Measurements from ENCODE around the gene OR2AP1. TPM values are rescaled to one million over a fixed set of nuclear protein-coding genes. Genes with fewer than 3 reads are reported as not detected.

The OR2AP1 gene
- total and polyA plus RNA-seq, 2 donors (not counting 1 experiment from before 2014, with no cell fraction given) = 0.17 TPM; not detected in 1

- no peaks in the 10 kb centered on the region for H3K79me2 ChIP-seq (ENCODE audit: control insufficient read depth, insufficient read depth, low read length)
- no peak overlapping the region for H3K4me3 ChIP-seq (ENCODE audit: control extremely low read depth in 1 of 5, extremely low read depth in 1 of 5, insufficient read depth in 1 of 5, low read depth in 2 of 5, low read length in 4 of 5)
- no peak overlapping the region for H3K4me2 ChIP-seq (replicated peaks; ENCODE audit: low read depth, low read length, poor library complexity, severe bottlenecking)
- no peak overlapping the region for H3K9ac ChIP-seq (ENCODE audit: low read length)
- TF ChIP-seq CTCF (IDR thresholded peaks at IDR 0.05) (no peak), EZH2 (IDR thresholded peaks at IDR 0.05; ENCODE audit: borderline replicate concordance, insufficient read depth, low read depth, low read length, poor library complexity, severe bottlenecking) (no peak)
- DNase-seq (no peak), ATAC-seq (ENCODE audit: low read depth) (no peak)
- no peaks in the 10 kb centered on the region for H3K4me1 ChIP-seq (ENCODE audit: control insufficient read depth in 2 of 2, insufficient read depth in 2 of 2, low read length in 2 of 2)
- no peaks in the 10 kb centered on the region for H3K36me3 ChIP-seq (replicated peaks in 1 of 2; ENCODE audit: control extremely low read depth in 1 of 2, control insufficient read depth in 1 of 2, extremely low read depth in 1 of 2, insufficient read depth in 2 of 2, low read length in 1 of 2)
- Mint-ChIP-seq H3K4me3 (no peak overlapping the region), H3K27ac (no peak overlapping the region), H3K27me3 (peaks cover 29% of the 10 kb centered on the region), H3K4me1 (no peaks in the 10 kb centered on the region), H3K9me3 (ENCODE audit: insufficient read depth) (no peaks in the 10 kb centered on the region)
- intact Hi-C loops (cut with micrococcal nuclease) = no loop called here
- H3K9me3 ChIP-seq (ENCODE audit: control extremely low read depth in 1 of 3, control insufficient read depth in 2 of 3, insufficient read depth in 1 of 3, low read length in 2 of 3) = no peaks in the 10 kb centered on the region
- ChIA-PET POLR2A (no interaction called here), CTCF (interaction anchor here (0.7 to 1.2 kb wide), 2 partner anchors 10 to 11 kb away, joined by 3 read pairs; no protein-coding TSS in a partner anchor)
- no peaks in the 10 kb centered on the region for H4K20me1 ChIP-seq (ENCODE audit: control insufficient read depth, insufficient read depth, low read length, poor library complexity, severe bottlenecking)
- no peak overlapping the region for H3K27ac ChIP-seq (ENCODE audit: low read length in 2 of 2)
- no peak overlapping the region for H2AFZ ChIP-seq (ENCODE audit: insufficient read depth, low read depth, low read length, poor library complexity, severe bottlenecking)
- WGBS (ENCODE audit: insufficient coverage) = 55% methylated on average over 2 of the region's 8 CpGs
- H3K27me3 ChIP-seq (replicated peaks in 1 of 4; ENCODE audit: control extremely low read depth in 1 of 4, control insufficient read depth in 3 of 4, insufficient read depth in 4 of 4, low read length in 3 of 4) = peaks cover 0 to 6% (median 1%) of the 10 kb centered on the region in 4 experiments
These were observed 35.7 kb downstream of the OR2AP1 start for GRCh38 chr12:55607821-55608594.

GRCh38 chr12:55610598-55610997 is 38.3 kb downstream of the OR2AP1 start:
- Histone ChIP-seq H3K4me1 (ENCODE audit: control insufficient read depth in 2 of 2, insufficient read depth in 2 of 2, low read length in 2 of 2) (no peaks in the 10 kb centered on the region), H3K4me2 (replicated peaks; ENCODE audit: low read depth, low read length, poor library complexity, severe bottlenecking) (no peak overlapping the region), H3K27ac (ENCODE audit: low read length in 2 of 2) (no peak overlapping the region), H3K9ac (ENCODE audit: low read length) (no peak overlapping the region), H3K9me3 (ENCODE audit: control extremely low read depth in 1 of 3, control insufficient read depth in 2 of 3, insufficient read depth in 1 of 3, low read length in 2 of 3) (peaks cover 0 to 12% (median 1%) of the 10 kb centered on the region in 3 donors), H3K79me2 (ENCODE audit: control insufficient read depth, insufficient read depth, low read length) (no peaks in the 10 kb centered on the region), H3K36me3 (replicated peaks in 1 of 2; ENCODE audit: control extremely low read depth in 1 of 2, control insufficient read depth in 1 of 2, extremely low read depth in 1 of 2, insufficient read depth in 2 of 2, low read length in 1 of 2) (no peaks in the 10 kb centered on the region), H3K4me3 (ENCODE audit: control extremely low read depth in 1 of 5, extremely low read depth in 1 of 5, insufficient read depth in 1 of 5, low read depth in 2 of 5, low read length in 4 of 5) (no peak overlapping the region), H3K27me3 (replicated peaks in 1 of 4; ENCODE audit: control extremely low read depth in 1 of 4, control insufficient read depth in 3 of 4, insufficient read depth in 4 of 4, low read length in 3 of 4) (peaks cover 0 to 6% (median 1%) of the 10 kb centered on the region in 4 experiments), H4K20me1 (ENCODE audit: control insufficient read depth, insufficient read depth, low read length, poor library complexity, severe bottlenecking) (no peaks in the 10 kb centered on the region), H2AFZ (ENCODE audit: insufficient read depth, low read depth, low read length, poor library complexity, severe bottlenecking) (no peak overlapping the region)
- POLR2A ChIA-PET = no interaction called here
- H3K9me3 Mint-ChIP-seq (ENCODE audit: insufficient read depth) = peaks cover 7% of the 10 kb centered on the region
- ATAC-seq (ENCODE audit: low read depth) = no peak
- DNase-seq = no peak
- CTCF ChIA-PET = interaction anchor here (1.0 kb wide), 1 partner anchor 421 kb away, joined by 4 read pairs; no protein-coding TSS in a partner anchor
- intact Hi-C loops (cut with micrococcal nuclease) = no loop called here
- TF ChIP-seq EZH2 (IDR thresholded peaks at IDR 0.05; ENCODE audit: borderline replicate concordance, insufficient read depth, low read depth, low read length, poor library complexity, severe bottlenecking) (no peak), CTCF (IDR thresholded peaks at IDR 0.05) (no peak)
- no peak overlapping the region for H3K4me3 Mint-ChIP-seq
- H3K27me3 Mint-ChIP-seq = peaks cover 38% of the 10 kb centered on the region
- no peaks in the 10 kb centered on the region for H3K4me1 Mint-ChIP-seq
- H3K27ac Mint-ChIP-seq = no peak overlapping the region
- no CpG with 5 or more reads among the region's 1 CpG for WGBS (ENCODE audit: insufficient coverage)
